Measurements from ENCODE around the gene PSMA6. TPM values are rescaled to one million over a fixed set of nuclear protein-coding genes. Genes with fewer than 3 reads are reported as not detected.

PSMA6 gene
- total RNA-seq, 1 donor from 2014 or later: 344 TPM

DNA sequence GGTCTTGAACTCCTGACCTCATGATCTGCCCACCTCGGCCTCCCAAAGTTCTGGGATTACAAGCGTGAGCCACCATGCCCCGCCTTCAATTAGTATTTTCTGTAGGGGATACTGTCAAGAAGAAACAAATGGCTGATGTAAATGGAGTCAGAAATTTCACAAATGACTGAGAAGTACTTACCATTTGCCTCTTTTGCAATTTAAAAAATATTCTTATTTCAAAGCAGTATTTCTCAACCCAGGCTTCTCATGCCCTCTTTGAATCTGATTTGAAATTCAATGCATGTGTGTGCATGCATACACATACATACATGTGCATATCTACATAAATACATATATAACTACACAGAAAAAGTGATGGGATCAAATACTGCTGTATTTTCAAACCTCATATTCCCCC is 4.4 kb downstream of the PSMA6 start:
- peaks cover 8% of the 10 kb centered on the region for H3F3A ChIP-seq (ENCODE audit: low read depth)
- Mint-ChIP-seq H3K27ac (no peak overlapping the region), H3K4me1 (peaks cover 19% of the 10 kb centered on the region), H3K27me3 (ENCODE audit: insufficient read depth, low read depth) (peaks cover 3% of the 10 kb centered on the region), H3K4me3 (no peak overlapping the region), H3K36me3 (no peaks in the 10 kb centered on the region), H3K9me3 (no peaks in the 10 kb centered on the region)
- peaks cover 7% of the 10 kb centered on the region for H3K4me1 ChIP-seq
- H3K27me3 ChIP-seq: no peaks in the 10 kb centered on the region
- H3K4me2 ChIP-seq: no peak overlapping the region
- H3K9me3 ChIP-seq (ENCODE audit: low read depth): no peaks in the 10 kb centered on the region
- no peak overlapping the region for H3K4me3 ChIP-seq
- H3K9ac ChIP-seq: no peak overlapping the region
- peaks cover 93% of the 10 kb centered on the region for H3K79me2 ChIP-seq (ENCODE audit: low read depth)
- TF ChIP-seq EZH2phosphoT487 (IDR thresholded peaks at IDR 0.05) (no peak), EZH2 (IDR thresholded peaks at IDR 0.05) (no peak)
- TF ChIP-seq, protein P1, sequence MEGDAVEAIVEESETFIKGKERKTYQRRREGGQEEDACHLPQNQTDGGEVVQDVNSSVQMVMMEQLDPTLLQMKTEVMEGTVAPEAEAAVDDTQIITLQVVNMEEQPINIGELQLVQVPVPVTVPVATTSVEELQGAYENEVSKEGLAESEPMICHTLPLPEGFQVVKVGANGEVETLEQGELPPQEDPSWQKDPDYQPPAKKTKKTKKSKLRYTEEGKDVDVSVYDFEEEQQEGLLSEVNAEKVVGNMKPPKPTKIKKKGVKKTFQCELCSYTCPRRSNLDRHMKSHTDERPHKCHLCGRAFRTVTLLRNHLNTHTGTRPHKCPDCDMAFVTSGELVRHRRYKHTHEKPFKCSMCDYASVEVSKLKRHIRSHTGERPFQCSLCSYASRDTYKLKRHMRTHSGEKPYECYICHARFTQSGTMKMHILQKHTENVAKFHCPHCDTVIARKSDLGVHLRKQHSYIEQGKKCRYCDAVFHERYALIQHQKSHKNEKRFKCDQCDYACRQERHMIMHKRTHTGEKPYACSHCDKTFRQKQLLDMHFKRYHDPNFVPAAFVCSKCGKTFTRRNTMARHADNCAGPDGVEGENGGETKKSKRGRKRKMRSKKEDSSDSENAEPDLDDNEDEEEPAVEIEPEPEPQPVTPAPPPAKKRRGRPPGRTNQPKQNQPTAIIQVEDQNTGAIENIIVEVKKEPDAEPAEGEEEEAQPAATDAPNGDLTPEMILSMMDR (IDR thresholded peaks at IDR 0.05): no peak
- H3K36me3 ChIP-seq: no peaks in the 10 kb centered on the region
- H4K20me1 ChIP-seq (ENCODE audit: low read depth): peaks cover 53% of the 10 kb centered on the region
- H3K27ac ChIP-seq: no peak overlapping the region
- no peak overlapping the region for H2AFZ ChIP-seq (replicated peaks)
- DNase-seq (ENCODE audit: low spot score): no peak

DNA sequence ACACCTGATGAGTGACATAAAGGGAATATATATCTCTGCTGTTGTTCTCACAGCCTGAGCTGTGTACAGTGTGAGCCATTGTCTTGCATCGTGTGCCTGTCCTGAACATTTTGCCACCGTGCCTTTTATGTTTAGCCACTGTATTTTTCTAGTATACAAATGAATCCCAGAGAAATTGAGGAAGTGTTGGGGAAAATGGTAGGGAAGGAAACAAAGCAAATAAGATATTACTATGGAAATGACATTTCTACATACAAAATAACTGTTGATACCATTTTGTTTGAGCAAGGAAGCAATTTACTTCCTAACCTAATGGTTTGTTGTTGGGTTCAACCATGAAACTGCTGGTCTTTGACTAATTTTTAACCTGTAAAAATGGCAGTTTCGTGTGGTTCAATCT is 5.5 kb downstream of the PSMA6 start:
- Histone ChIP-seq H3K36me3 (no peaks in the 10 kb centered on the region), H3K4me1 (peaks cover 7% of the 10 kb centered on the region), H3K9ac (no peak overlapping the region), H3F3A (ENCODE audit: low read depth) (no peaks in the 10 kb centered on the region), H4K20me1 (ENCODE audit: low read depth) (peaks cover 53% of the 10 kb centered on the region), H2AFZ (replicated peaks) (no peak overlapping the region), H3K9me3 (ENCODE audit: low read depth) (no peaks in the 10 kb centered on the region), H3K27ac (no peak overlapping the region), H3K27me3 (no peaks in the 10 kb centered on the region), H3K79me2 (ENCODE audit: low read depth) (peaks cover 100% of the 10 kb centered on the region), H3K4me2 (no peak overlapping the region), H3K4me3 (no peak overlapping the region)
- Mint-ChIP-seq H3K4me1 (peaks cover 18% of the 10 kb centered on the region), H3K9me3 (no peaks in the 10 kb centered on the region), H3K27me3 (ENCODE audit: insufficient read depth, low read depth) (peaks cover 2% of the 10 kb centered on the region), H3K27ac (no peak overlapping the region), H3K36me3 (peaks cover 4% of the 10 kb centered on the region), H3K4me3 (no peak overlapping the region)
- DNase-seq (ENCODE audit: low spot score): no peak
- no peak for TF ChIP-seq EZH2 (IDR thresholded peaks at IDR 0.05)
- no peak for TF ChIP-seq EZH2phosphoT487 (IDR thresholded peaks at IDR 0.05)
- TF ChIP-seq, protein P1 (IDR thresholded peaks at IDR 0.05): no peak

DNA sequence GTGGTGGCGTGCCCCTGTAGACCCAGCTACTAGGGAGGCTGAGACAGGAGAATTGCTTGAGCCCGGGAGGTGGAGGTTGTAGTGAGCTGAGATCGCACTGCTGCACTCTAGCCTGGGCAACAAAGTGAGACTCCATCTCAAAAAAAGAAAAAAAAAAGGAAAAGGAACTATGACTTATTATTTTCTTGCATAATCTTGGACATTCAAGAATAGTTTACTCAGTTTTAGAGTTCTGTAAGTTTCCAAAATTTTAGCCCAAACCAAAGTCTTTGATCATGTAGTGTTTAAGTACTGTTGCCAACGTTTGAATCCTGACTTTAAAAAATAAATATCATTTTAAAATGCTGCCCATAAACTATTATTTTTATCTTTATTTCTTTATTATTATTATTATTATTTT is 6.2 kb downstream of the PSMA6 start:
- no peak overlapping the region for H3K27ac ChIP-seq

DNA sequence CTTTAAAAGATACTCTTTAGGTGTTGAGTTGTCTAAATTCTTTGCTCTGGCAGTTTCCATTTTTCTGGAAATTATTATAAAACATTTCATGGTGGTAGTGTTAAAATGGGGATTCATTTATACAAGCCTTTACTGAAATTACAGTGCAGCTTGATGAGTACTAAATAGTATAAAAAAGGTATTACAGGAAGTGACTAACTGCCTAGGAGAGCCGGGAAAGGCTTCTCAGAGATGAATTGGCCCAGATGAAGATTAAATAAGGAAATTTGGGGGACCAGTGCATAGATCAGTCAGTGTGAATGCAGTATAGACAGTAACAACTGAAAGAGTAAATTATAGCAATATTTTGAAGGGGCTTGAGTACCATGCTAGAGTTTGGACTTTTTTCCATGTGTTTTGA is 7.5 kb downstream of the PSMA6 start:
- Mint-ChIP-seq H3K4me1 (peaks cover 2% of the 10 kb centered on the region), H3K27me3 (ENCODE audit: insufficient read depth, low read depth) (no peaks in the 10 kb centered on the region), H3K36me3 (peaks cover 8% of the 10 kb centered on the region), H3K9me3 (no peaks in the 10 kb centered on the region), H3K4me3 (no peak overlapping the region), H3K27ac (no peak overlapping the region)
- no peak overlapping the region for H3K9ac ChIP-seq
- H3K4me2 ChIP-seq: no peak overlapping the region
- no peaks in the 10 kb centered on the region for H3K36me3 ChIP-seq
- H4K20me1 ChIP-seq (ENCODE audit: low read depth): peaks cover 34% of the 10 kb centered on the region
- no peaks in the 10 kb centered on the region for H3F3A ChIP-seq (ENCODE audit: low read depth)
- TF ChIP-seq, protein P1 (IDR thresholded peaks at IDR 0.05): no peak
- TF ChIP-seq EZH2 (IDR thresholded peaks at IDR 0.05) (no peak), EZH2phosphoT487 (IDR thresholded peaks at IDR 0.05) (no peak)
- H3K27ac ChIP-seq: no peak overlapping the region
- H3K9me3 ChIP-seq (ENCODE audit: low read depth): no peaks in the 10 kb centered on the region
- peaks cover 100% of the 10 kb centered on the region for H3K79me2 ChIP-seq (ENCODE audit: low read depth)
- no peak overlapping the region for H2AFZ ChIP-seq (replicated peaks)
- H3K4me3 ChIP-seq: no peak overlapping the region
- DNase-seq (ENCODE audit: low spot score): no peak
- H3K27me3 ChIP-seq: no peaks in the 10 kb centered on the region
- H3K4me1 ChIP-seq: no peaks in the 10 kb centered on the region

More for the DNA sequence above, 6.2 kb downstream of the PSMA6 start:
- Histone ChIP-seq H3K9me3 (ENCODE audit: low read depth) (no peaks in the 10 kb centered on the region), H2AFZ (replicated peaks) (no peak overlapping the region), H3K9ac (no peak overlapping the region), H3K4me1 (peaks cover 6% of the 10 kb centered on the region), H3F3A (ENCODE audit: low read depth) (no peaks in the 10 kb centered on the region), H3K27me3 (no peaks in the 10 kb centered on the region), H3K4me3 (no peak overlapping the region), H3K36me3 (no peaks in the 10 kb centered on the region), H4K20me1 (ENCODE audit: low read depth) (peaks cover 46% of the 10 kb centered on the region), H3K4me2 (no peak overlapping the region), H3K79me2 (ENCODE audit: low read depth) (peaks cover 100% of the 10 kb centered on the region)
- Mint-ChIP-seq H3K4me3 (no peak overlapping the region), H3K4me1 (peaks cover 13% of the 10 kb centered on the region), H3K36me3 (peaks cover 6% of the 10 kb centered on the region), H3K9me3 (no peaks in the 10 kb centered on the region), H3K27ac (no peak overlapping the region), H3K27me3 (ENCODE audit: insufficient read depth, low read depth) (no peaks in the 10 kb centered on the region)
- TF ChIP-seq EZH2 (IDR thresholded peaks at IDR 0.05): no peak
- no peak for DNase-seq (ENCODE audit: low spot score)

Measured in neural progenitor cell (in vitro differentiated cells).